BE2C (cell line): ENCODE data around the gene CYP2C18.

Source experiments
- DNase-seq: peaks from one replicate; pipeline ENCODE4 v3.0.0-alpha.2; 2020
- H3K27me3 ChIP-seq: fragments of 250-450 bp; sonication (Bioruptor Pico); 2 replicates; pipeline ENCODE4 v1.5.1; 2020; ENCODE audit warnings: mild to moderate bottlenecking
- H3K36me3 ChIP-seq: fragments of 250-450 bp; sonication (Bioruptor Pico); 2 replicates; pipeline ENCODE4 v1.5.1; 2020; ENCODE audit warnings: mild to moderate bottlenecking
- H3K4me1 ChIP-seq: fragments of 250-450 bp; sonication (Bioruptor Pico); 2 replicates; pipeline ENCODE4 v1.5.1; 2020
- H3K4me3 ChIP-seq: 2 replicates; pipeline ENCODE4 v1.5.1; 2011; ENCODE audit warnings: low read depth, low read length
- H3K9me3 ChIP-seq: fragments of 250-450 bp; sonication (Bioruptor Pico); 2 replicates; pipeline ENCODE4 v1.5.1; 2020
- TF ChIP-seq, protein P1 (sequence below): IDR thresholded peaks from 2 replicates; pipeline ENCODE4 v1.5.1; 2012; ENCODE audit warnings: mild to moderate bottlenecking, low read depth, low read length

CYP2C18 gene

GRCh38 chr10:94735197-94735596 lies 51.7 kb downstream of the CYP2C18 start:
- H3K36me3 ChIP-seq = no peaks in the 10 kb centered on the region
- no peaks in the 10 kb centered on the region for H3K27me3 ChIP-seq
- no peak for DNase-seq
- no peak overlapping the region for H3K4me3 ChIP-seq
- H3K4me1 ChIP-seq = no peaks in the 10 kb centered on the region
- H3K9me3 ChIP-seq = no peaks in the 10 kb centered on the region
- TF ChIP-seq, protein P1, sequence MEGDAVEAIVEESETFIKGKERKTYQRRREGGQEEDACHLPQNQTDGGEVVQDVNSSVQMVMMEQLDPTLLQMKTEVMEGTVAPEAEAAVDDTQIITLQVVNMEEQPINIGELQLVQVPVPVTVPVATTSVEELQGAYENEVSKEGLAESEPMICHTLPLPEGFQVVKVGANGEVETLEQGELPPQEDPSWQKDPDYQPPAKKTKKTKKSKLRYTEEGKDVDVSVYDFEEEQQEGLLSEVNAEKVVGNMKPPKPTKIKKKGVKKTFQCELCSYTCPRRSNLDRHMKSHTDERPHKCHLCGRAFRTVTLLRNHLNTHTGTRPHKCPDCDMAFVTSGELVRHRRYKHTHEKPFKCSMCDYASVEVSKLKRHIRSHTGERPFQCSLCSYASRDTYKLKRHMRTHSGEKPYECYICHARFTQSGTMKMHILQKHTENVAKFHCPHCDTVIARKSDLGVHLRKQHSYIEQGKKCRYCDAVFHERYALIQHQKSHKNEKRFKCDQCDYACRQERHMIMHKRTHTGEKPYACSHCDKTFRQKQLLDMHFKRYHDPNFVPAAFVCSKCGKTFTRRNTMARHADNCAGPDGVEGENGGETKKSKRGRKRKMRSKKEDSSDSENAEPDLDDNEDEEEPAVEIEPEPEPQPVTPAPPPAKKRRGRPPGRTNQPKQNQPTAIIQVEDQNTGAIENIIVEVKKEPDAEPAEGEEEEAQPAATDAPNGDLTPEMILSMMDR = no peak

DNA sequence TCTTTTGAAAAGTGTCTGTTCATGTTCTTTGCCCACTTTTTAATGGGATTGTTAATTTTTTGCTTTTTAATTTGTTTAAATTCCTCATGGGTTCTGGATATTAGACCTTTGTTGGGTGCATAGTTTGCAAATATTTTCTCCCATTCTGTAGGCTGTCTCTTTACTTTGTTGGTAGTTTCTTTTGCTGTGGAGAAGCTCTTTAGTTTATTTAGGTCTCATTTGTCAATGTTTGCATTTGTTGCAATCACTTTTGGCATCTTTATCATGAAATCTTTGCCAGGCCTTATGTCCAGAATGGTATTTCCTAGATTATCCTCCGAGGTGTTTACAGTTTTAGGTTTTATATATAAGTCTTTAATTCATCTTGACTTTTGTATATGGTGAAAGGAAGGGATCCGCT lies 55.1 kb downstream of the CYP2C18 start:
- no peaks in the 10 kb centered on the region for H3K27me3 ChIP-seq
- H3K36me3 ChIP-seq = no peaks in the 10 kb centered on the region
- H3K4me3 ChIP-seq = no peak overlapping the region
- TF ChIP-seq, protein P1 = no peak
- DNase-seq = no peak
- H3K9me3 ChIP-seq = no peaks in the 10 kb centered on the region
- no peaks in the 10 kb centered on the region for H3K4me1 ChIP-seq

DNA sequence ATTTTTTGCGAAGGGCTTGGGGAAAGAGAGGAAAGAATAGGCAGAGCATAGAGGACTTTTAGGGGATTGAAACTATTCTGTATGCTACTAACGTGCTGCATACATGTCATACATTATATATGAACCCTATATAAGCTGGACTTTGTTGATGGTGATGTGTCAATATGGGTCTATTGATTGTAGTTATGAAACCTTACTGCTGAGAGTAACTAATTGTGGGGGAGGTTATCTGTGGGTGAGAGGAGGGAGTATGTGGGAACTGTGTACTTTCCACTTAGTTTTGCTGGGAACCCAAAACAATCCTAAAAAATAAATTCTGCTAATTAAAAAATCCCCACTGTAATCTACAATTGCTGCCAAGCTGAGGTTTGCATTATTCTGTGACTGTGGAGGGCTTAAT lies 63.6 kb downstream of the CYP2C18 start:
- no peaks in the 10 kb centered on the region for H3K36me3 ChIP-seq
- DNase-seq = no peak
- no peaks in the 10 kb centered on the region for H3K4me1 ChIP-seq
- no peaks in the 10 kb centered on the region for H3K27me3 ChIP-seq
- TF ChIP-seq, protein P1 = no peak
- H3K4me3 ChIP-seq = no peak overlapping the region
- no peaks in the 10 kb centered on the region for H3K9me3 ChIP-seq

DNA sequence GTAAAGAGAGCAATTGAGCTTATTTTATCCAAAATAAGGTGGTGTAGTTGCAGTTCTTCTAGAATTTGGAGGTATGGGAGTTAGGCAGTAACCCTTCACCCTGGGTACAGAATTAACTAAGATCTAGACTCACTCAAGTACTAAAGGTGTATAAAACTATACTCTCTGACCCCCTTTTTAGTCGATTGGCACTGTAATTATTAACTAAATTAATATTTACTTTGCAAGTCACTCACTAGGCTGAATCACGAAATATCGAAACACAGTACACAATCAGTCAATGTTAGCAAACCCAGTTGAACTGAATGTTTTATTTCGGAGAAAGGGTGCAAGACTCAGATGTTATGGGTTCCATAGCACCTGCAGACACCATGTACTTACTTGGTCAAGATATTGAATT lies 64.3 kb downstream of the CYP2C18 start:
- no peak for DNase-seq
- Histone ChIP-seq H3K4me1 (no peaks in the 10 kb centered on the region), H3K36me3 (no peaks in the 10 kb centered on the region), H3K27me3 (no peaks in the 10 kb centered on the region), H3K9me3 (no peaks in the 10 kb centered on the region), H3K4me3 (no peak overlapping the region)
- TF ChIP-seq, protein P1 = no peak

DNA sequence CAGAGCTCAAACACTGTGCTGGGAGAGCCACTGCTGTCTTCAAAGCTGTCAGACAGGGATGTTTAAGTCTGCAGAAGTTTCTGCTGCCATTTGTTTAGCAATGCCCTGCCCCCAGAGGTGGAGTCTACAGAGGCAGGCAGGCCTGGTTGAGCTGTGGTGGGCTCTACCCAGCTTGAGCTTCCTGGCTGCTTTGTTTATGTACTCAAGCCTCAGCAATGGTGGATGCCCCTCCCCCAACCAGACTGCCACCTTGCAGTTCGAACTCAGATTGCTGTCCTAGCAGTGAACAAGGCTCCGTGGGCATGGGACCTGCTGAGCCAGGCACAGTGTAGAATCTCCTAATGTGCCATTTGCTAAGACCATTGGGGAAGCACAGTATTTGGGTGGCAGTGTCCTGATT lies 74.4 kb downstream of the CYP2C18 start:
- no peak for DNase-seq
- H3K36me3 ChIP-seq = no peaks in the 10 kb centered on the region

DNA sequence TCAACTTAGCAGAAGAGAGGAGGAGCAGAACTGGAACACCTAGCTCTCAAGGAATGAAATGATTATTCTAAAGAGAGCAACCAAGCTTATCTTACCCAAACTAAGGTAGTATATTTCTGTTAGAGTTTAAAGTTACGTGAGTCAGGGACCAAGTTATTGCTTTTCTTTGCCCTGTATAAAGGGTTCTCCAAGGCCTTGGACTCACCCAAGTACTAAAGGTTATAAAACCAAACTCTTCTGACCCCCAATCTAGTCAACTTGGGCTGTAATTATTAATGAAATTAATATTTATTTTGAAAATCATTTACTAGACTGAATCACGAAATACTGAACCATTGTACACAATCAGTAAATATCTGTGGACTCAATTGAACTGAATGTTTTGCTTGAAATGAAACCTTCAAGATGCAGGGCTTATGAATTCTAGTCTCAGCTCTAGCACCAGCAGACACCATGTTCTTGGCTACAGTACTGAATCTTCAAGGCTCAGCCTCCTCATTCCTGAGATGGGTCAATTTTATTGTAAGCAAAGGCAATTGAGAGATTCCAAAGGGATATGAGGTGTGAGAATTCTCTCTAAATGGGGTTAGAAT lies 77.2 kb downstream of the CYP2C18 start:
- Histone ChIP-seq H3K27me3 (no peaks in the 10 kb centered on the region), H3K4me3 (no peak overlapping the region), H3K4me1 (no peaks in the 10 kb centered on the region), H3K36me3 (no peaks in the 10 kb centered on the region), H3K9me3 (no peaks in the 10 kb centered on the region)
- TF ChIP-seq, protein P1 = no peak
- no peak for DNase-seq

More for the DNA sequence above, 74.4 kb downstream of the CYP2C18 start:
- H3K4me3 ChIP-seq = no peak overlapping the region
- TF ChIP-seq, protein P1 = no peak
- H3K27me3 ChIP-seq = no peaks in the 10 kb centered on the region
- H3K9me3 ChIP-seq = no peaks in the 10 kb centered on the region
- no peaks in the 10 kb centered on the region for H3K4me1 ChIP-seq
